Measurements from ENCODE around the gene PATL1. TPM values are rescaled to one million over a fixed set of nuclear protein-coding genes. Genes with fewer than 3 reads are reported as not detected.
A peak's percentile ranks its signal among the peaks of the same experiment; 100 is the strongest.
"Not testable (repeated sequence)": the region's sequence is repeated elsewhere in the genome, so short reads cannot be mapped to it uniquely, and the experiment has no call there.

The PATL1 gene
- total RNA-seq, 4 donors from 2014 or later, result 19.0 to 25.6 (median 22.9) TPM

DNA sequence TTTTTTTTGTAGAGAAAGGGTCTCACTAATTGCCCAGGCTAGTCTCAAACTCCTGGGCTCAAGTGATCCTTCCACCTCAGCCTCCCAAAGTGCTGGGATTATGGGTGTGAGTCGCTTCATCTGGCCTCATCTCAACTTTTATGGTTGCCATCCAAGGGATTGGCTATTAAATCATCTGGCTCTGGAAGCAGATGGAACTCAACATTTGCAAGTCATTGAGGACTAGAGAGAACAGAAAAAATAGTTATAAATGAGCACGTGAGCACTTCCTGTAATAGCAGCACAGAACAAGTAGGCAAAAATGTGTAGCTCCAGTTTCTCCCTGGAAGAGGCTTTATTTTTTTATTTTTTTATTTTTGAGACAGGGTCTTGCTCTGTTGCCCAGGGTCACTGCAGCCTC lies 22.3 kb upstream of the PATL1 start:
- Histone ChIP-seq H3K27ac (no peak overlapping the region), H3K36me3 (no peaks in the 10 kb centered on the region), H3K9me3 (peaks cover 0 to 10% (median 0%) of the 10 kb centered on the region in 4 donors), H3K4me1 (peaks cover 0 to 4% (median 0%) of the 10 kb centered on the region in 4 donors), H3K4me3 (no peak overlapping the region), H3K27me3 (no peaks in the 10 kb centered on the region)
- no peak for TF ChIP-seq POLR2A (IDR thresholded peaks at IDR 0.05)
- TF ChIP-seq, protein P1, sequence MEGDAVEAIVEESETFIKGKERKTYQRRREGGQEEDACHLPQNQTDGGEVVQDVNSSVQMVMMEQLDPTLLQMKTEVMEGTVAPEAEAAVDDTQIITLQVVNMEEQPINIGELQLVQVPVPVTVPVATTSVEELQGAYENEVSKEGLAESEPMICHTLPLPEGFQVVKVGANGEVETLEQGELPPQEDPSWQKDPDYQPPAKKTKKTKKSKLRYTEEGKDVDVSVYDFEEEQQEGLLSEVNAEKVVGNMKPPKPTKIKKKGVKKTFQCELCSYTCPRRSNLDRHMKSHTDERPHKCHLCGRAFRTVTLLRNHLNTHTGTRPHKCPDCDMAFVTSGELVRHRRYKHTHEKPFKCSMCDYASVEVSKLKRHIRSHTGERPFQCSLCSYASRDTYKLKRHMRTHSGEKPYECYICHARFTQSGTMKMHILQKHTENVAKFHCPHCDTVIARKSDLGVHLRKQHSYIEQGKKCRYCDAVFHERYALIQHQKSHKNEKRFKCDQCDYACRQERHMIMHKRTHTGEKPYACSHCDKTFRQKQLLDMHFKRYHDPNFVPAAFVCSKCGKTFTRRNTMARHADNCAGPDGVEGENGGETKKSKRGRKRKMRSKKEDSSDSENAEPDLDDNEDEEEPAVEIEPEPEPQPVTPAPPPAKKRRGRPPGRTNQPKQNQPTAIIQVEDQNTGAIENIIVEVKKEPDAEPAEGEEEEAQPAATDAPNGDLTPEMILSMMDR (IDR thresholded peaks at IDR 0.05), result no peak
- DNase-seq, result no peak

DNA sequence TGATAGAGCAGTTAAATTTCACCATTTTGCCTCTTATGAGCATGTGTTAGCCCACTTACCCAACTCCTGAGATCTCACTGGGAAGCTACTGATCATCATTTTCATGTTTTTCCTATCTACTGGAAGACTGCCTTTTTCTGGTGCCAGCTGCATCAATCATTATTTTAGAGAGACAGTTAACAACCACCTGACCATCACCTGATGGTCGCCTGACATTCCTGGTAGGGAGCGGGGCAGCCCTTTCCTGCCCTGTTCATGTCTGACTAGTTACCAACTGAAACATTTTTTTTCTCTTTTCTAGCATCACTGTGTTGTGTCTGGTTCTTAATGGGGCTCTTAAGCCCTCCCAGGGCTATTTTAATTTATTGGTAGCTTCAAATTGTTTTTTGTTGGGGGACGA lies 20.2 kb upstream of the PATL1 start:
- Histone ChIP-seq H3K9me3 (peaks cover 0 to 10% (median 0%) of the 10 kb centered on the region in 4 donors), H3K4me1 (peaks cover 0 to 4% (median 0%) of the 10 kb centered on the region in 4 donors), H3K27ac (no peak overlapping the region), H3K27me3 (no peaks in the 10 kb centered on the region), H3K4me3 (no peak overlapping the region), H3K36me3 (no peaks in the 10 kb centered on the region)
- TF ChIP-seq, protein P1 (IDR thresholded peaks at IDR 0.05), result no peak
- TF ChIP-seq POLR2A (IDR thresholded peaks at IDR 0.05), result no peak
- no peak for DNase-seq

DNA sequence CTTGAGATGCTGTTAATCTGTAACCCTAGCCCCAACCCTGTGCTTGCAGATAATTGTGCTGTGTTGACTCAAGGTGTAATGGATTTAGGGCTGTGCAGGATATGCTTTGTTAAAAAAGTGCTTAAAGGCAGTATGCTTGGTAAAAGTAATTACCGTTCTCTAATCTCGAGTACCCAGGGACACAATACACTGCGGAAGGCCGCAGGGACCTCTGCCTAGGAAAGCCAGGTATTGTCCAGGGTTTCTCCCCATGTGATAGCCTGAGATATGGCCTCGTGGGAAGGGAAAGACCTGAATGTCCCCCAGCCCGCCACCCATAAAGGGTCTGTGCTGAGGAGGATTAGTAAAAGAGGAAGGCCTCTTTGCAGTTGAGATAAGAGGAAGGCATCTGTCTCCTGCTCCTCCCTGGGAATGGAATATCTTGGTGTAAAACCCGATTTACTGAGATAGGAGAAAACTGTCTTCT lies 12.5 kb upstream of the PATL1 start:
- not testable (repeated sequence) for H3K4me3 ChIP-seq, H3K4me1 ChIP-seq, H3K27ac ChIP-seq, H3K9me3 ChIP-seq, H3K36me3 ChIP-seq, DNase-seq, H3K27me3 ChIP-seq

DNA sequence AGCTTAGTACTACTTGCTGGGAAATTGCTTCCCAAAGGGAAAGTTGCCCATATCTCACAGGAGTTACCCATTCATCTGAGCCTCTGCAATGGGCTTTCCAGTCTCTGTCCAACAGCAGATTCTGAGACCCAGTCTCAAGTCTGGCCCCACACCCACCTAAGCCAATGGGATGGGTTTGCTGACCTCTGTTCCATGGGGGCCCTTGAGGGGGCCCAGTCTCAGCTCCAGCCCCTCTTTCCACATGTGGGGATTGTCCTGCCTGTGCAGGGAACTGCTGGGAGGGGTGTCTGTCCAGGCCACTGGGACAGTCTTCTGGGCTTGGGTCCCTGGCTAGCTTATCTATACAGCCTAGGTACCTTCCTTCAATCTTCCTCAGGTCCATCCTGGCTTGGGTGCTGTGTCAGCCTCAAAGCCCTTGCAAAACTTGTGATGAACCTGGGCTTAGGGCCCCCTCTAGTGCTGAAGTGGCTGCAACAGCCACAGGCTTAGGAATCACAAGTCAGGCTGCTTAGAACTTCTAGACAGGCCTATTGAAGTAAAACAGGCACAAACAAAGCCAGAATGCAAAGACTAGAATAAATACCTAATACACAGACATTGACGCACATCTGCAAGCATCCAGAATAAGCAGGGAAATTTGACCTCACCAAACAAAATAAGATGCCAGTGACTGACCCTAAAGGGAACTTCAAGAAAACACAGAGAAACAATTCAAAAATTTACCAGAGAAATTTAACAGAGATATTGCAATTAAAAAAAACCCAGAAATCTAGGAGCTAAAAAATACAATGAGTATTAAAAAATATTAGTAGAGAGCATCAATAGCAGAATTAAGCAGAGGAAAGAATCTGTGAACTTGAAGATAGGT lies 11.7 kb upstream of the PATL1 start:
- Histone ChIP-seq H3K27me3 (no peaks in the 10 kb centered on the region), H3K4me3 (no peak overlapping the region), H3K36me3 (no peaks in the 10 kb centered on the region), H3K4me1 (no peaks in the 10 kb centered on the region), H3K9me3 (no peaks in the 10 kb centered on the region), H3K27ac (no peak overlapping the region)
- no peak for TF ChIP-seq POLR2A (IDR thresholded peaks at IDR 0.05)
- TF ChIP-seq, protein P1 (IDR thresholded peaks at IDR 0.05), result peak in 5 of 6 experiments; percentile 13 to 87 (median 76)
- DNase-seq, result peak; percentile 41 to 85 (median 58)

DNA sequence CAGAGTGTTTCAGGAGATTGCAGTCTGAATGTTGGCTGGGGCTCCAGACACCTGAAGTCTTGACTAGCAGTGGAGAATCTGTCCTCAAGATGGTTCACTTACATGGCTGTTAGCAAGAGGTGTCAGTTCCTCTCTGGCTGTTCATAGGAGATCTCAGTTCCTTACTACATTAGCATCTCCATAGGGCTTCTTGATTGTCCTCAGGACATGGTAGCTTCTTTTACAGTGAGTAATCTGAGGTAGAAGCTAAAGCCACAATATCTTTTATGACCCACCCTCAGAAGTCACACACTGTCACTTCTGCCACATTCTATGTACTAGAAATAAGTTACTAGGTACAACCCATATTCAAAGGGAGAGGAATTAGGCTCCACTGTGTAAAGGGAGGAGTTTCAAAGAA lies 10.5 kb upstream of the PATL1 start:
- Histone ChIP-seq H3K27ac (no peak overlapping the region), H3K4me3 (no peak overlapping the region), H3K36me3 (no peaks in the 10 kb centered on the region), H3K27me3 (no peaks in the 10 kb centered on the region), H3K9me3 (no peaks in the 10 kb centered on the region), H3K4me1 (no peaks in the 10 kb centered on the region)
- TF ChIP-seq POLR2A (IDR thresholded peaks at IDR 0.05), result no peak
- TF ChIP-seq, protein P1 (IDR thresholded peaks at IDR 0.05), result no peak
- DNase-seq, result no peak

DNA sequence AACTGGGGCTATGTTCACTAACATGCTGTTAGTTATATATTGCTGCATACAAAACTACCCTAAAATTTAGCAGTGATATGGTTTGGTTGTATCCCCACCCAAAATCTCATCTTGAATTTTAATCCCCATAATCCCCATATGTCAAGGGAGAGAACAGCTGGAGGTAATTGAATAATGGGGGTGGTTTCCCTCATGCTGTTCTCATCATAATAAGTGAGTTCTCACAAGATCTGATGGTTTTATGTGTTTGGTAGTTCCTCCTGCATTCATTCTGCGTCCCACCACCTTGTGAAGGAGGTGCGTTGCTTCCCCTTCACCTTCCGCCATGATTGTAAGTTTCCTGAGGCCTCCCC lies 10.0 kb upstream of the PATL1 start:
- Histone ChIP-seq H3K27me3 (no peaks in the 10 kb centered on the region), H3K4me1 (no peaks in the 10 kb centered on the region), H3K9me3 (no peaks in the 10 kb centered on the region), H3K4me3 (no peak overlapping the region), H3K36me3 (no peaks in the 10 kb centered on the region), H3K27ac (no peak overlapping the region)
- DNase-seq, result no peak
- TF ChIP-seq POLR2A (IDR thresholded peaks at IDR 0.05), result no peak
- TF ChIP-seq, protein P1 (IDR thresholded peaks at IDR 0.05), result no peak
